Prostate gland (tissue), 2 donors: ENCODE results near the gene SMR3A.

Experiments
- CTCF ChIP-seq, 4 experiments: fragments of 200-600 bp in 2 of 4; fragments of 450-650 bp in 2 of 4; sonication (generic) in 2 of 4; IDR thresholded peaks; 1 replicate in 3 of 4; 2 replicates in 1 of 4; pipeline ENCODE4 v1.5.1; 2016 to 2019; ENCODE audit warnings: antibody characterized with exemption in 4 of 4, mild to moderate bottlenecking in 2 of 4, moderate library complexity in 2 of 4
- POLR2A ChIP-seq: fragments of 450-650 bp; IDR thresholded peaks from one replicate; pipeline ENCODE4 v1.6.1; 2016; ENCODE audit warnings: antibody characterized with exemption, mild to moderate bottlenecking
- POLR2AphosphoS5 ChIP-seq: sonication (generic); formaldehyde crosslinking; IDR thresholded peaks from one replicate; pipeline ENCODE4 v1.6.1; 2017; ENCODE audit warnings: antibody characterized with exemption

DNA sequence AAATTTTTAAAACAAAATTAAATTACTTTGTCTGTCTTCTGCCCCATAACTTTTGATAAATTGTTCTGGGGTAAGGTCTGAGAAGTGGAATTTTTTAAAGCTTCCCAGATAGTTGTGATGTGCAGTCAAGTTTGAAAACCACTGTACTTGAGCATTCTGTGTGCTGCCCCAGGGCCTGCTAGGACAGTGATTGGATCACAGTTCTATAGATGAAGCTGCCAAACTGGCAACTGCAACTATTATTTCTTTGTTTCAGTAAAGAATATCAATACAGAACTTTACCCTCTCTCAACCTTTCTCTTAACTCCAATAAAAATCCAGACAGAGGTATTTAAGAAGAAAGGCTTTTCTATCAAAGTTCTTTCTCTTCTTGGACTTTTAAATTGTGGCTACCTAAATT, 37.0 kb downstream of the SMR3A start, which contains the start of gene OPRPN:
- TF ChIP-seq POLR2A (no peak), CTCF (IDR thresholded peaks at IDR 0.05) (no peak), POLR2AphosphoS5 (no peak)
